Right ventricle myocardium inferior (tissue), 1 donor: ENCODE data around the gene CYP26B1. TPM values are rescaled to one million over a fixed set of nuclear protein-coding genes. Genes with fewer than 3 reads are reported as not detected.

Source experiments
- ATAC-seq: fragments of 200-7000 bp; cut with Tn5 transposase; one replicate; pipeline ENCODE4 v1.9.1; 2020; ENCODE audit warnings: mild to moderate bottlenecking, moderate library complexity
- DNase-seq: peaks from one replicate; pipeline ENCODE4 v3.0.0; 2021; ENCODE audit errors: missing footprints
- intact Hi-C: fragments of 100-400 bp; cut with DNase I; formaldehyde crosslinking; loops from one replicate; pipeline ENCODE4 v1.11.0; 2022
- total RNA-seq: library from RNA; stranded (reverse); fragmentation: NEBNext Ultra II Directional; extraction: Animal tissue kit (Norgen Biotek cat#: 25700); gene quantifications from one replicate; pipeline ENCODE4 v1.2.1, GENCODE V29; 2021
- donor health status: DM: no; HTN: yes; CAD: no; lungs with severe emphysema.

CYP26B1 gene
- total RNA-seq, 1 donor from 2014 or later: 5.4 TPM

- ATAC-seq: no peak
- intact Hi-C loops: no loop called here
- no peak for DNase-seq
These were observed 10.5 kb upstream of the CYP26B1 start for GRCh38 chr2:72157871-72158771.

DNA sequence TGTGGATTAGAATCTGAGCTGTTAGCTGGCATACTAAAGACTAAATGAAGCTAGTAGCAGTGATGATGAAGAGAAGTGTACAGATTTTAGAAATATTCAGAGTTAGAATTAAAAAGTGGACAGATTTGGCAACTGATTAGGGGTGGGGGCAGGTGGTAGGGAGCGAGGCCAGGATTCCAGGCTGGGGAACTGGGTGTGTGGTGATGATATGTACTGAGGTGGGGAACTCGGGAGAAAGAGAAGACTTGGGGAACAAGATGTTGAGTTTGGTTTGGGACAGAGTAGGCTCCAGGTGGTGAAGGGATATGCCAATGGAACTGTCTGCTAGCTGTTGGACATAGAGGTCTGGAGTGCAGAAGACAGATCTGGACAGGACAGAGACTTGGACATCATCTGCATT, 9.2 kb upstream of the CYP26B1 start:
- DNase-seq (no peak), ATAC-seq (no peak)
- intact Hi-C loops: no loop called here

- no peak for DNase-seq
- no peak for ATAC-seq
- intact Hi-C loops: no loop called here
These were observed 8.1 kb upstream of the CYP26B1 start for GRCh38 chr2:72155737-72156136.

GRCh38 chr2:72155151-72155550, 7.5 kb upstream of the CYP26B1 start:
- DNase-seq (no peak), ATAC-seq (no peak)
- intact Hi-C loops: no loop called here

- intact Hi-C loops: loop anchor here (5.0 kb wide), 1 partner anchor 423 kb away; no protein-coding TSS in a partner anchor
- DNase-seq (no peak), ATAC-seq (no peak)
These were observed 6.8 kb upstream of the CYP26B1 start for GRCh38 chr2:72154386-72154975.

DNA sequence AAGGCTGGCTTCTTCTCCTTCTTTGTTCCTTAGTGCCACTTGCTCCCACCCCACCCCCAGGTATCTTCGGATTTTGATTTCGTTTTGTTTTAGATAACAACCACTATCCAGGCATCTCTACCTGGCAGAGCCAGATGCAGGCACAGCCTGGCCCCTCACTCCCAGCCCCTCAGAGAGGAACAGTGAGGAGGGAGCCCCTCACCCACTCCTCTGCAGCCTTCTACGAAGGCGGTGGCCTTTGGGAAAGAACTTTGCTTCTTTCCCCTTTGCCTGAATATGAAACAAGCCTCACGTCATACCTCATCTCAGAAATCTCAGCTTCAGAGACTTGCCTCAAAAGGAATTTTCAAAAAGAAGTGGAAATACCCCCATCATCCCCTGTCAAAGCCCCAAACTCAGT, 6.3 kb upstream of the CYP26B1 start:
- ATAC-seq: no peak

GRCh38 chr2:72153026-72153791, 5.5 kb upstream of the CYP26B1 start:
- intact Hi-C loops: loop anchor here (5.0 kb wide), 1 partner anchor 424 kb away; no protein-coding TSS in a partner anchor
- ATAC-seq (no peak), DNase-seq (peak; percentile 50)

More for the DNA sequence above, 6.3 kb upstream of the CYP26B1 start:
- intact Hi-C loops: loop anchor here (5.0 kb wide), 1 partner anchor 423 kb away; no protein-coding TSS in a partner anchor
- no peak for DNase-seq

DNA sequence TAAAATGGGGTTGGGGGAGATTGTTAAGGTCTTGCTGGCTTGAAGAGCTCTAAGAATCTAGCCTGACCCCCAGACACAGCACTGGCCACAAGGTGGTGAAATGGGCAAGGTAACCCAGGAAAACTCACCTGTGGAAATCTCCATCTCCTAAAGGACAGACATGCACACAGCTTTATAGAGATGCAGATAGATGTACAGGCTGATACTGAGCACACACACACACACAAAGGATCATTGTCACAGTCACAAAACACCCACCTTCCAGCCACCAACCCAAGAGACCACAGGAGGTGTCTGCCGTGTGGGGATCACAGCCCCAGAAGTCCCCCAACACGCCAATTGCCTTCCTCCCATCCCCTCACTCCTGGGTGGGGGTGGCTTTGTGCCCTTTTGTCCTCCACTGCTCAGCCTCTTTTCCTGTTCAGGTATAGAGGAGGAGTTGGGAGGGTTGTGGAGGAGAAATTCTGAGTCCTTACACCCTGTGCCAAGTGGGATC, 3.2 kb upstream of the CYP26B1 start:
- ATAC-seq (no peak), DNase-seq (no peak)
- intact Hi-C loops: loop anchor here (1.0 to 5.0 kb wide), 4 partner anchors 227 to 606 kb away; no protein-coding TSS in a partner anchor

DNA sequence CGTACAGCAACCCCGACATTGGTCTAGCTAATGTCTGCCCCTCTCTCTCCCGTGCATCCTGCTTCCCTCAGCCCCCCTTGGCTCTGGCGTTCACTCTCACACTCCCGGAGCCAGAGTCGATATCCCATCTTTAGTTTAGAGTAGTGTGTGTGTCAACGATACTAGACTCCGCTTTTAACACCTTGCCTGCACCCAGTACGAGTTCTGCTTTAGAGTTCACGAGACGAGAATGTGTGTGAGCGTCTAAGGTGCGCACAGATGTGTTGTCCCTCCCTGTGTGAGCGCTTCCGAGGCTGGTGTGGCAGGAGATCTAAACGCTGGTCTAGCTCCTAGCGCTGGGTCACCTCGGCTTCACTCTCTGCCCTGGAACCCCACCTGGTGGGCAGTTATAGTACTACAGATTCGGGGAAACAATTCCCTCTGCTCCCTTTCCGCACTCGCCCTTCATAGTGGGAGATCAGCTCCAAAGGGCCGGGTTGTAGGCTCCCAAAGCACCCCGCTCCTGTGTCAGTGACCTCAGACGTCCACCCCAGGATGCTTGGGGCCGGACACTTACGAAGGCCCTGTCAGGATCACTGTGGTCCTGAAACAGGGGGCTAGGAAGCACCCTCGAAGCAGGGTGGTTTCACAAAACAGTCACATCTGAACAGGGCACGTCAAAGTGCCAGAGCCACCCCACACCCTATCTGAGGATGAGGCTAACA, 2.6 kb upstream of the CYP26B1 start:
- DNase-seq (peak; percentile 70), ATAC-seq (peak; percentile 78)
- intact Hi-C loops: loop anchor here (1.0 to 5.0 kb wide), 4 partner anchors 226 to 605 kb away; no protein-coding TSS in a partner anchor

- ATAC-seq (peak; percentile 1), DNase-seq (no peak)
- intact Hi-C loops: loop anchor here (1.0 to 5.0 kb wide), 5 partner anchors 225 to 604 kb away; no protein-coding TSS in a partner anchor
These were observed 2.0 kb upstream of the CYP26B1 start for GRCh38 chr2:72149556-72150156.

- intact Hi-C loops: loop anchor here (5.0 kb wide), 1 partner anchor 542 kb away; no protein-coding TSS in a partner anchor
- ATAC-seq (peak; percentile 30), DNase-seq (peak; percentile 67)
These were observed 1.3 kb upstream of the CYP26B1 start for GRCh38 chr2:72148837-72149555.

- ATAC-seq: no peak
- intact Hi-C loops: loop anchor here (5.0 kb wide), 1 partner anchor 541 kb away; no protein-coding TSS in a partner anchor
- no peak for DNase-seq
These were observed 558 bp upstream of the CYP26B1 start for GRCh38 chr2:72148003-72148836.

GRCh38 chr2:72146347-72147302, 1.0 kb downstream of the CYP26B1 start:
- DNase-seq (peak; percentile 64), ATAC-seq (no peak)
- intact Hi-C loops: loop anchor here (5.0 kb wide), 1 partner anchor 539 kb away; no protein-coding TSS in a partner anchor

GRCh38 chr2:72145658-72146329, 1.9 kb downstream of the CYP26B1 start:
- ATAC-seq (no peak), DNase-seq (peak; percentile 32)
- intact Hi-C loops: loop anchor here (5.0 kb wide), 1 partner anchor 538 kb away; no protein-coding TSS in a partner anchor
